Osteoblast (primary cell): ENCODE results near the gene DCAF10. TPM values are rescaled to one million over a fixed set of nuclear protein-coding genes. Genes with fewer than 3 reads are reported as not detected.
"Not testable (repeated sequence)": the region's sequence is repeated elsewhere in the genome, so short reads cannot be mapped to it uniquely, and the experiment has no call there.

Source experiments
- DNase-seq: peaks from one replicate; pipeline ENCODE4 v3.0.0; 2011; ENCODE audit warnings: low spot score, mixed read lengths; ENCODE audit not compliant: insufficient read length; ENCODE audit errors: missing footprints
- H2AFZ ChIP-seq: 2 replicates; pipeline ENCODE4 v1.6.0; 2011; ENCODE audit warnings: mild to moderate bottlenecking, low read length
- H3K27ac ChIP-seq: 2 replicates; pipeline ENCODE4 v1.5.1; 2011; ENCODE audit warnings: mild to moderate bottlenecking, low read depth, low read length, moderate library complexity
- H3K27me3 ChIP-seq: 2 replicates; pipeline ENCODE4 v1.6.0; 2012; ENCODE audit warnings: mild to moderate bottlenecking, control low read depth, inconsistent platforms, low read length, moderate library complexity; ENCODE audit not compliant: insufficient read depth
- H3K36me3 ChIP-seq: 2 replicates; pipeline ENCODE4 v1.5.1; 2011; ENCODE audit warnings: mild to moderate bottlenecking, low read length, control low read depth, moderate library complexity; ENCODE audit not compliant: insufficient read depth
- H3K4me1 ChIP-seq: 2 replicates; pipeline ENCODE4 v1.5.1; 2011; ENCODE audit warnings: mild to moderate bottlenecking, low read length, control low read depth, moderate library complexity; ENCODE audit not compliant: insufficient read depth
- H3K4me2 ChIP-seq: 2 replicates; pipeline ENCODE4 v1.6.0; 2011; ENCODE audit warnings: mild to moderate bottlenecking, low read length; ENCODE audit not compliant: insufficient read depth
- H3K4me3 ChIP-seq: fragments of 200-600 bp; sonication (generic); 3 replicates; pipeline ENCODE4 v1.5.1; 2012; ENCODE audit warnings: mild to moderate bottlenecking, low read length, inconsistent platforms; ENCODE audit not compliant: insufficient read depth
- H3K79me2 ChIP-seq: 2 replicates; pipeline ENCODE4 v1.6.0; 2012; ENCODE audit warnings: mild to moderate bottlenecking, low read length, control low read depth, inconsistent platforms; ENCODE audit not compliant: insufficient read depth
- H3K9me3 ChIP-seq: 2 replicates; pipeline ENCODE4 v1.5.1; 2011; ENCODE audit warnings: low read depth, low read length, control low read depth
- H4K20me1 ChIP-seq: 2 replicates; pipeline ENCODE4 v1.6.0; 2012; ENCODE audit warnings: mild to moderate bottlenecking, low read length, control low read depth; ENCODE audit not compliant: insufficient read depth
- CTCF ChIP-seq: IDR thresholded peaks from 2 replicates; pipeline ENCODE4 v1.5.1; 2011; ENCODE audit warnings: mild to moderate bottlenecking, low read depth, low read length, moderate library complexity; ENCODE audit errors: extremely low read depth
- total RNA-seq: library from RNA; depleted of rRNA; stranded (reverse); fragments of >200 nt; gene quantifications from 2 replicates; pipeline ENCODE4 v1.2.3, GENCODE V29; 2012

The DCAF10 gene
- total RNA-seq, 1 donor = 30.4 TPM

GRCh38 chr9:37908698-37909186 is 108.1 kb downstream of the DCAF10 start:
- no peaks in the 10 kb centered on the region for H3K36me3 ChIP-seq
- no peak overlapping the region for H3K4me2 ChIP-seq
- no peak for TF ChIP-seq CTCF
- peak; percentile 60 for DNase-seq
- no peaks in the 10 kb centered on the region for H3K9me3 ChIP-seq
- peaks cover 5% of the 10 kb centered on the region for H3K79me2 ChIP-seq
- no peak overlapping the region for H3K27ac ChIP-seq
- no peaks in the 10 kb centered on the region for H3K27me3 ChIP-seq
- no peaks in the 10 kb centered on the region for H4K20me1 ChIP-seq
- no peak overlapping the region for H3K4me3 ChIP-seq
- H3K4me1 ChIP-seq = peaks cover 15% of the 10 kb centered on the region
- H2AFZ ChIP-seq = no peak overlapping the region

- no peak overlapping the region for H3K27ac ChIP-seq
- TF ChIP-seq CTCF = no peak
- DNase-seq = no peak
- no peaks in the 10 kb centered on the region for H3K36me3 ChIP-seq
- peaks cover 15% of the 10 kb centered on the region for H3K4me1 ChIP-seq
- H4K20me1 ChIP-seq = no peaks in the 10 kb centered on the region
- H3K4me3 ChIP-seq = no peak overlapping the region
- H3K27me3 ChIP-seq = no peaks in the 10 kb centered on the region
- H3K4me2 ChIP-seq = no peak overlapping the region
- no peak overlapping the region for H2AFZ ChIP-seq
- no peaks in the 10 kb centered on the region for H3K79me2 ChIP-seq
- no peaks in the 10 kb centered on the region for H3K9me3 ChIP-seq
Observed at GRCh38 chr9:37909326-37909725, 108.7 kb downstream of the DCAF10 start.

- H3K4me1 ChIP-seq = peaks cover 11% of the 10 kb centered on the region
- not testable (repeated sequence) for H4K20me1 ChIP-seq, H3K4me3 ChIP-seq, H3K27ac ChIP-seq, H3K79me2 ChIP-seq, H3K27me3 ChIP-seq, H3K36me3 ChIP-seq, DNase-seq, H3K4me2 ChIP-seq, H3K9me3 ChIP-seq, H2AFZ ChIP-seq
Observed at GRCh38 chr9:37909836-37910235, 109.2 kb downstream of the DCAF10 start.

- H3K4me2 ChIP-seq = no peak overlapping the region
- H3K27me3 ChIP-seq = no peaks in the 10 kb centered on the region
- H3K79me2 ChIP-seq = no peaks in the 10 kb centered on the region
- no peak overlapping the region for H3K27ac ChIP-seq
- no peak overlapping the region for H2AFZ ChIP-seq
- no peak for DNase-seq
- H3K4me3 ChIP-seq = no peak overlapping the region
- H3K9me3 ChIP-seq = no peaks in the 10 kb centered on the region
- no peaks in the 10 kb centered on the region for H4K20me1 ChIP-seq
- H3K36me3 ChIP-seq = no peaks in the 10 kb centered on the region
- H3K4me1 ChIP-seq = peaks cover 8% of the 10 kb centered on the region
- no peak for TF ChIP-seq CTCF
Observed at GRCh38 chr9:37910271-37910670, 109.7 kb downstream of the DCAF10 start.

GRCh38 chr9:37911271-37911681 is 110.7 kb downstream of the DCAF10 start:
- no peaks in the 10 kb centered on the region for H4K20me1 ChIP-seq
- H3K4me2 ChIP-seq = no peak overlapping the region
- H3K4me3 ChIP-seq = no peak overlapping the region
- DNase-seq = no peak
- TF ChIP-seq CTCF = no peak
- no peaks in the 10 kb centered on the region for H3K9me3 ChIP-seq
- no peaks in the 10 kb centered on the region for H3K27me3 ChIP-seq
- H3K27ac ChIP-seq = no peak overlapping the region
- H3K79me2 ChIP-seq = no peaks in the 10 kb centered on the region
- no peaks in the 10 kb centered on the region for H3K36me3 ChIP-seq
- H2AFZ ChIP-seq = no peak overlapping the region
- H3K4me1 ChIP-seq = peaks cover 8% of the 10 kb centered on the region
